HepG2 (cell line): ENCODE results near the gene ADSS1. TPM values are rescaled to one million over a fixed set of nuclear protein-coding genes. Genes with fewer than 3 reads are reported as not detected.

Experiments
- AGO2 ChIP-seq: fragments of 200-400 bp; formaldehyde crosslinking; optimal IDR thresholded peaks from 2 replicates; pipeline ENCODE3; 2017; ENCODE audit warnings: mild to moderate bottlenecking, low read depth, low read length, moderate library complexity
- AKAP8 ChIP-seq: sonication (generic); formaldehyde crosslinking; IDR thresholded peaks from 2 replicates; pipeline ENCODE4 v1.5.1; 2020; ENCODE audit warnings: mild to moderate bottlenecking, missing genetic modification reagents
- ESRRA ChIP-seq: sonication (generic); formaldehyde crosslinking; IDR thresholded peaks from 2 replicates; pipeline ENCODE4 v1.5.1; 2020; ENCODE audit warnings: mild to moderate bottlenecking, low read depth, missing genetic modification reagents
- FOXP4 ChIP-seq: sonication (generic); formaldehyde crosslinking; IDR thresholded peaks from 2 replicates; pipeline ENCODE4 v1.4.0; 2020; ENCODE audit warnings: missing genetic modification reagents
- GATA4 ChIP-seq: sonication (generic); IDR thresholded peaks from 2 replicates; pipeline ENCODE4 v1.6.1; 2016; ENCODE audit warnings: antibody characterized with exemption, low read depth, borderline replicate concordance
- GLI4 ChIP-seq: sonication (generic); formaldehyde crosslinking; IDR thresholded peaks from 2 replicates; pipeline ENCODE4 v1.5.1; 2020; ENCODE audit warnings: missing genetic modification reagents, mild to moderate bottlenecking, moderate library complexity, borderline replicate concordance
- MXI1 ChIP-seq: IDR thresholded peaks from 3 replicates; pipeline ENCODE4 v1.6.1; 2012; ENCODE audit warnings: low read depth, low read length, inconsistent platforms, borderline replicate concordance
- NR2F1 ChIP-seq, 2 experiments: fragments of 450-650 bp in 1 of 2; formaldehyde crosslinking in 1 of 2; IDR thresholded peaks; 2 replicates each; pipeline versions ENCODE4 v1.5.0 to v1.6.1; 2016 to 2020; ENCODE audit warnings: mild to moderate bottlenecking in 1 of 2, missing compliant biosample characterization in 1 of 2, missing genetic modification reagents in 1 of 2, moderate library complexity in 1 of 2
- PBX3 ChIP-seq: sonication (generic); formaldehyde crosslinking; IDR thresholded peaks from 2 replicates; pipeline ENCODE4 v1.8.1; 2023; ENCODE audit warnings: missing genetic modification reagents, inconsistent platforms, borderline replicate concordance
- PHF5A ChIP-seq: IDR thresholded peaks from one replicate; pipeline ENCODE4 v1.6.1; 2018; ENCODE audit warnings: low read depth, missing genetic modification reagents; ENCODE audit not compliant: unreplicated experiment
- SIX1 ChIP-seq: sonication (generic); formaldehyde crosslinking; IDR thresholded peaks from 2 replicates; pipeline ENCODE4 v1.4.0; 2020; ENCODE audit warnings: missing genetic modification reagents, borderline replicate concordance
- ZBTB33 ChIP-seq: sonication (generic); formaldehyde crosslinking; IDR thresholded peaks from 2 replicates; pipeline ENCODE4 v1.4.0; 2020; ENCODE audit warnings: missing genetic modification reagents
- ZFP36L1 ChIP-seq: sonication (generic); formaldehyde crosslinking; IDR thresholded peaks from 2 replicates; pipeline ENCODE4 v1.8.0; 2022; ENCODE audit warnings: mild to moderate bottlenecking, missing genetic modification reagents, moderate library complexity
- ZNF704 ChIP-seq: sonication (generic); formaldehyde crosslinking; IDR thresholded peaks from 2 replicates; pipeline ENCODE4 v1.8.1; 2023; ENCODE audit warnings: mild to moderate bottlenecking, inconsistent platforms, moderate library complexity, missing genetic modification reagents, borderline replicate concordance
- ZNF792 ChIP-seq: IDR thresholded peaks from 2 replicates; pipeline ENCODE4 v1.6.1; 2016
- polyA plus RNA-seq, 8 experiments: library from polyadenylated mRNA; depleted of rRNA in 3 of 8; stranded (reverse) in 7 of 8; unstranded in 1 of 8; fragments of >200 nt; fragmentation: Illumina TruSeq in 4 of 8; extraction: Trizol in 4 of 8; gene quantifications; 2 replicates each; pipeline versions ENCODE4 v1.2.1 to v1.2.3, GENCODE V29; 2011 to 2016; ENCODE audit warnings: low read depth in 4 of 8, missing spikeins in 1 of 8, mixed read lengths in 1 of 8; ENCODE audit not compliant: insufficient read depth in 1 of 8
- total RNA-seq, 5 experiments: library from RNA; depleted of rRNA; stranded (reverse); fragments of >200 nt; fragmentation: Illumina TruSeq; extraction: Trizol; gene quantifications; 2 replicates each; pipeline ENCODE4 v1.2.3, GENCODE V29; 2016; ENCODE audit warnings: low read depth in 1 of 5
- TF ChIP-seq, protein P1 (sequence below): sonication (generic); formaldehyde crosslinking; IDR thresholded peaks from 2 replicates; pipeline ENCODE4 v1.5.1; 2020; ENCODE audit warnings: missing genetic modification reagents, mild to moderate bottlenecking, borderline replicate concordance
- TF ChIP-seq, protein P2 (sequence below): sonication (generic); formaldehyde crosslinking; IDR thresholded peaks from 2 replicates; pipeline ENCODE4 v1.4.0; 2020; ENCODE audit warnings: missing genetic modification reagents, borderline replicate concordance

The ADSS1 gene
- total and polyA plus RNA-seq, 2 of the 13 experiments (the other 11 are each of a cell fraction or from before 2014, with no cell fraction given) = 1.0 to 36.7 TPM

DNA sequence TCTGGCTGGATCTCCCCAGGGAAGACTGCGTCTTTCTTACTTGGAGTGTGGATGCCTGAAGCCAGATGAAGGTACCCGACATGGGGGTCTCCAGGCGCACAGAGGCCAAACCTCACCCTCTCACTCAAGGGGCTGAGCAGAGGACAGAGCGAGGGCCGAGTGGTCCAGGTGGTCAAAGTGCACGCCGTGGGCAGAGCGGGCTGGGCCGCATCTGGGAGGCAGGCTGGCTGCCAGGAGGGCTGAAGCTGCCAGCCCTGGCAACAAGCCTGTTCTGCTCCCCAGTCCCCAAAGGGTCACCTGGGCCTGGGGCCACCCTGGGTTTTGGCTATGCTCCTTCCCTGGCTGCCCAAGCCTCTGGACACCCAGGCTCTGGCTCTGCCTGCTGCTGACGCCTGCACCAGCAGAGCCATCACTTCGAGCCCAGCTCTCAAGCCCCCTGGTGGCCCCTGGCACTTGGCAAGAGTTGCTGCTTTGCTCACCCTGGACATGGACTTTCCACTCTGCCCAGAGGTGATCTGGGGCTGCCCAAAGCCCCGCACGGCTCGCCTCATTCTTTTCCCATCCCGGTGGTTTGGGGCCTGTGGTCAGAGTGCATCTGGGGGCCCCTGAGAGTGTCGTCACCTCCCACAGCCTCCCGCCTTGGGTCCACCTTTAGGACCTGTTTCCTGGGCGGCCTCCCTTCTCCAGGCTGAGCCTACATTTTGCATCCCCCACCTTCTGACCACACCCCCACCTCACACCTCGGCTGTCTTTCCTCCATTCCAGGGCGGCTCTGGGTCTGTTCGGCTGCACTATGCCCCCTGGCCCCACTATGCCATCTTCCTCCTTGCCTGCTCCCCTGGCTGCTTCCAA is 2.8 kb downstream of the ADSS1 start (continued):
- TF ChIP-seq ZNF704 (no peak), ZBTB33 (no peak), ESRRA (CRISPR knock-in tag) (no peak; the same call in 1 of the 2 replicates), ZNF792 (peak; percentile 39; the same call in 1 of the 2 replicates), PHF5A (CRISPR knock-in tag) (no peak), AGO2 (peak; percentile 15), GLI4 (CRISPR knock-in tag) (no peak), ZFP36L1 (no peak), NR2F1 (CRISPR knock-in tag; IDR thresholded peaks at IDR 0.05) (no peak), GATA4 (no peak), FOXP4 (CRISPR knock-in tag) (0 out of 2 replicates have a peak, but pooled peaks have one; percentile 13), SIX1 (CRISPR knock-in tag) (no peak), AKAP8 (CRISPR knock-in tag) (peak; percentile 71), MXI1 (no peak), PBX3 (CRISPR knock-in tag) (no peak)
- TF ChIP-seq, protein P1, sequence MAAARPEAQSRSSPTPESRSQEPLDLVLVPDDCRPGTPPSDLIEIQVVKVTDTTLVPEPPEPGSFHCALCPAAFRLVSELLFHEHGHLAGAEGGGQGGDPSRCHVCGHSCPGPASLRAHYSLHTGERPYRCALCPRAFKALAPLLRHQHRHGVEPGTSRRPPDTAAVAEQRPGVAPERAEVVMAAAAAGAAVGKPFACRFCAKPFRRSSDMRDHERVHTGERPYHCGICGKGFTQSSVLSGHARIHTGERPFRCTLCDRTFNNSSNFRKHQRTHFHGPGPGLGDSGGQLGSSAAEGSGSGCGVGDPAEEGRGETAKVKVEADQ (CRISPR knock-in tag) = no peak
- TF ChIP-seq, protein P2, sequence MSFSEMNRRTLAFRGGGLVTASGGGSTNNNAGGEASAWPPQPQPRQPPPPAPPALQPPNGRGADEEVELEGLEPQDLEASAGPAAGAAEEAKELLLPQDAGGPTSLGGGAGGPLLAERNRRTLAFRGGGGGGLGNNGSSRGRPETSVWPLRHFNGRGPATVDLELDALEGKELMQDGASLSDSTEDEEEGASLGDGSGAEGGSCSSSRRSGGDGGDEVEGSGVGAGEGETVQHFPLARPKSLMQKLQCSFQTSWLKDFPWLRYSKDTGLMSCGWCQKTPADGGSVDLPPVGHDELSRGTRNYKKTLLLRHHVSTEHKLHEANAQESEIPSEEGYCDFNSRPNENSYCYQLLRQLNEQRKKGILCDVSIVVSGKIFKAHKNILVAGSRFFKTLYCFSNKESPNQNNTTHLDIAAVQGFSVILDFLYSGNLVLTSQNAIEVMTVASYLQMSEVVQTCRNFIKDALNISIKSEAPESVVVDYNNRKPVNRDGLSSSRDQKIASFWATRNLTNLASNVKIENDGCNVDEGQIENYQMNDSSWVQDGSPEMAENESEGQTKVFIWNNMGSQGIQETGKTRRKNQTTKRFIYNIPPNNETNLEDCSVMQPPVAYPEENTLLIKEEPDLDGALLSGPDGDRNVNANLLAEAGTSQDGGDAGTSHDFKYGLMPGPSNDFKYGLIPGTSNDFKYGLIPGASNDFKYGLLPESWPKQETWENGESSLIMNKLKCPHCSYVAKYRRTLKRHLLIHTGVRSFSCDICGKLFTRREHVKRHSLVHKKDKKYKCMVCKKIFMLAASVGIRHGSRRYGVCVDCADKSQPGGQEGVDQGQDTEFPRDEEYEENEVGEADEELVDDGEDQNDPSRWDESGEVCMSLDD = 0 out of 2 replicates have a peak, but pooled peaks have one; percentile 33
